Measurements from ENCODE around the gene SNRK. TPM values are rescaled to one million over a fixed set of nuclear protein-coding genes. Genes with fewer than 3 reads are reported as not detected.

SNRK gene
- total RNA-seq, 1 donor from 2014 or later = 23.6 TPM

- Mint-ChIP-seq H3K4me1 (ENCODE audit: unreplicated experiment) (peaks cover 3% of the 10 kb centered on the region), H3K27ac (no peak overlapping the region), H3K4me3 (no peak overlapping the region), H3K9me3 (no peaks in the 10 kb centered on the region), H3K27me3 (peaks cover 15% of the 10 kb centered on the region), H3K36me3 (no peaks in the 10 kb centered on the region)
- no peak for DNase-seq (ENCODE audit: extremely low spot score, unreplicated experiment)
- TF ChIP-seq, protein P1, sequence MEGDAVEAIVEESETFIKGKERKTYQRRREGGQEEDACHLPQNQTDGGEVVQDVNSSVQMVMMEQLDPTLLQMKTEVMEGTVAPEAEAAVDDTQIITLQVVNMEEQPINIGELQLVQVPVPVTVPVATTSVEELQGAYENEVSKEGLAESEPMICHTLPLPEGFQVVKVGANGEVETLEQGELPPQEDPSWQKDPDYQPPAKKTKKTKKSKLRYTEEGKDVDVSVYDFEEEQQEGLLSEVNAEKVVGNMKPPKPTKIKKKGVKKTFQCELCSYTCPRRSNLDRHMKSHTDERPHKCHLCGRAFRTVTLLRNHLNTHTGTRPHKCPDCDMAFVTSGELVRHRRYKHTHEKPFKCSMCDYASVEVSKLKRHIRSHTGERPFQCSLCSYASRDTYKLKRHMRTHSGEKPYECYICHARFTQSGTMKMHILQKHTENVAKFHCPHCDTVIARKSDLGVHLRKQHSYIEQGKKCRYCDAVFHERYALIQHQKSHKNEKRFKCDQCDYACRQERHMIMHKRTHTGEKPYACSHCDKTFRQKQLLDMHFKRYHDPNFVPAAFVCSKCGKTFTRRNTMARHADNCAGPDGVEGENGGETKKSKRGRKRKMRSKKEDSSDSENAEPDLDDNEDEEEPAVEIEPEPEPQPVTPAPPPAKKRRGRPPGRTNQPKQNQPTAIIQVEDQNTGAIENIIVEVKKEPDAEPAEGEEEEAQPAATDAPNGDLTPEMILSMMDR (conservative IDR thresholded peaks at IDR 0.05) = no peak
Measured at GRCh38 chr3:43244694-43245093, 41.6 kb upstream of the SNRK start.

DNA sequence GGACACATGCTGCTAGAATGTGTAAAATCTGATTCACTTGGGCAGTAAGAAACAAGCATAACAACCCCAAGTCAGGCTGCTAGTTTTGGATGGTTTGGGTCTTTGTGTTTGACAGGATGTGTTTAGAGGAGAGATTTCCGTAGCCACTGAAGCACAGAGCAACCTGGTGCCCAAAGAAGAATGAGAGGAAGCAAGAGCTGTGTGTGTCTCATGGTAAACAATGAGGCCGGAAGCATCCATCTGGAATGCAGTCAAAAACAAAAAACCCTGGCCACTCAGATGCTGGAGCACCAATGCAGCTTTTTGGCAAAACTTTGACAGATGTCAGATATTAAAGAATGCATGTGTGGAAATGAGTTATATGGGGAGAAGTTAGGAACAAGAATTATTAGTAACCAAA lies 39.4 kb upstream of the SNRK start:
- Mint-ChIP-seq H3K4me1 (ENCODE audit: unreplicated experiment) (peaks cover 3% of the 10 kb centered on the region), H3K27me3 (peaks cover 19% of the 10 kb centered on the region), H3K27ac (no peak overlapping the region), H3K4me3 (no peak overlapping the region), H3K9me3 (no peaks in the 10 kb centered on the region), H3K36me3 (no peaks in the 10 kb centered on the region)
- TF ChIP-seq, protein P1 (conservative IDR thresholded peaks at IDR 0.05) = no peak
- no peak for DNase-seq (ENCODE audit: extremely low spot score, unreplicated experiment)

GRCh38 chr3:43247561-43248184 lies 38.7 kb upstream of the SNRK start:
- Mint-ChIP-seq H3K27me3 (peaks cover 20% of the 10 kb centered on the region), H3K9me3 (no peaks in the 10 kb centered on the region), H3K4me3 (no peak overlapping the region), H3K27ac (no peak overlapping the region), H3K4me1 (ENCODE audit: unreplicated experiment) (peaks cover 3% of the 10 kb centered on the region), H3K36me3 (no peaks in the 10 kb centered on the region)
- no peak for DNase-seq (ENCODE audit: extremely low spot score, unreplicated experiment)
- TF ChIP-seq, protein P1 (conservative IDR thresholded peaks at IDR 0.05) = no peak

GRCh38 chr3:43248185-43248583 lies 38.2 kb upstream of the SNRK start:
- peaks cover 3% of the 10 kb centered on the region for H3K4me1 Mint-ChIP-seq (ENCODE audit: unreplicated experiment)
- TF ChIP-seq, protein P1 (conservative IDR thresholded peaks at IDR 0.05) = no peak

DNA sequence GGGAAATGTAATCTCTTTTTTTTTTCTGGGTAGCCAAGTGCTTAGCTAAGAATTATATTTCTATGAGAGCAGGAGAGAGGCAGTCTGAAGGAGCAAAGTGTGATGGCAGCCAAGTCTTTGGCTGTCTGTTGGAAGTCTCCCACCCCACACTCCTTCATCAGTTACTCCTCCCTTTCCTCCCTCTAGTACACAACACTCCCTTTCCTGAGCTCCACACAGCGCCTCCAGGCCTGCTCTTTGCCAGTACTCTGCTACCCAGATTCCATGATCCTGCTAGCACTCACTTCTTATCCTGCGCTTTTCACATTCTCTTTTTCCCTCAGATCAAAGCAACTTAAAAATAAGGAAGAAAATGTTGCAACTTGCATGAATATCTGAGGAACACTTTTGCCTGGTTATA lies 37.4 kb upstream of the SNRK start:
- Mint-ChIP-seq H3K4me1 (ENCODE audit: unreplicated experiment) (peaks cover 3% of the 10 kb centered on the region), H3K27ac (no peak overlapping the region), H3K9me3 (no peaks in the 10 kb centered on the region), H3K27me3 (peaks cover 26% of the 10 kb centered on the region), H3K4me3 (no peak overlapping the region), H3K36me3 (no peaks in the 10 kb centered on the region)
- DNase-seq (ENCODE audit: extremely low spot score, unreplicated experiment) = no peak
- TF ChIP-seq, protein P1 (conservative IDR thresholded peaks at IDR 0.05) = no peak

More at GRCh38 chr3:43248185-43248583, 38.2 kb upstream of the SNRK start:
- H3K36me3 Mint-ChIP-seq = no peaks in the 10 kb centered on the region
- H3K4me3 Mint-ChIP-seq = no peak overlapping the region
- no peak for DNase-seq (ENCODE audit: extremely low spot score, unreplicated experiment)
- no peaks in the 10 kb centered on the region for H3K9me3 Mint-ChIP-seq
- H3K27me3 Mint-ChIP-seq = peaks cover 23% of the 10 kb centered on the region
- H3K27ac Mint-ChIP-seq = no peak overlapping the region
